ENCODE measurements around the gene ZBTB46.
A peak's percentile ranks its signal among the peaks of the same experiment; 100 is the strongest.

ZBTB46 gene

DNA sequence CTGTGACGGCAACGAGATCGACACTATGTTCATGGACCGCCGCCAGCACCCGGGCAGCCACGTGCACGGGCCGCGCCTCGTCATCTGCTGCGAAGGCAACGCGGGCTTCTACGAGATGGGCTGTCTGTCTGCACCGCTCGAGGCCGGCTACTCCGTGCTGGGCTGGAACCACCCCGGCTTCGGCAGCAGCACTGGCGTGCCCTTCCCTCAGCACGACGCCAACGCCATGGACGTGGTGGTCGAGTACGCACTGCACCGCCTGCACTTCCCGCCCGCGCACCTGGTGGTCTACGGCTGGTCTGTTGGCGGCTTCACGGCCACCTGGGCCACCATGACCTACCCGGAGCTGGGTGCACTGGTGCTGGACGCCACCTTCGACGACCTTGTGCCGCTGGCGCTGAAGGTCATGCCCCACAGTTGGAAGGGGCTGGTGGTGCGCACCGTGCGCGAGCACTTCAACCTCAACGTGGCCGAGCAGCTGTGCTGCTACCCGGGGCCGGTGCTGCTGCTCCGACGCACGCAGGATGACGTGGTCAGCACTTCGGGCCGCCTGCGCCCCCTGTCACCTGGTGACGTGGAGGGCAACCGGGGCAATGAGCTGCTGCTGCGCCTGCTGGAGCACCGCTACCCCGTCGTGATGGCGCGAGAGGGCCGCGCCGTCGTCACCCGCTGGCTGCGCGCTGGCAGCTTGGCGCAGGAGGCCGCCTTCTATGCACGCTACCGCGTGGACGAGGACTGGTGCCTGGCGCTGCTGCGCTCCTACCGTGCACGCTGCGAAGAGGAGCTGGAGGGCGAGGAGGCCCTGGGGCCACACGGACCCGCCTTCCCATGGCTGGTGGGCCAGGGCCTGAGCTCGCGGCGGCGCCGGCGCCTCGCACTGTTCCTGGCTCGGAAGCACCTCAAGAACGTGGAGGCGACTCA is 31.2 kb upstream of the ZBTB46 start:
- FAIRE-seq (no peak), DNase-seq (ENCODE audit: insufficient read length, low spot score) (no peak)
- TF ChIP-seq, protein P1, sequence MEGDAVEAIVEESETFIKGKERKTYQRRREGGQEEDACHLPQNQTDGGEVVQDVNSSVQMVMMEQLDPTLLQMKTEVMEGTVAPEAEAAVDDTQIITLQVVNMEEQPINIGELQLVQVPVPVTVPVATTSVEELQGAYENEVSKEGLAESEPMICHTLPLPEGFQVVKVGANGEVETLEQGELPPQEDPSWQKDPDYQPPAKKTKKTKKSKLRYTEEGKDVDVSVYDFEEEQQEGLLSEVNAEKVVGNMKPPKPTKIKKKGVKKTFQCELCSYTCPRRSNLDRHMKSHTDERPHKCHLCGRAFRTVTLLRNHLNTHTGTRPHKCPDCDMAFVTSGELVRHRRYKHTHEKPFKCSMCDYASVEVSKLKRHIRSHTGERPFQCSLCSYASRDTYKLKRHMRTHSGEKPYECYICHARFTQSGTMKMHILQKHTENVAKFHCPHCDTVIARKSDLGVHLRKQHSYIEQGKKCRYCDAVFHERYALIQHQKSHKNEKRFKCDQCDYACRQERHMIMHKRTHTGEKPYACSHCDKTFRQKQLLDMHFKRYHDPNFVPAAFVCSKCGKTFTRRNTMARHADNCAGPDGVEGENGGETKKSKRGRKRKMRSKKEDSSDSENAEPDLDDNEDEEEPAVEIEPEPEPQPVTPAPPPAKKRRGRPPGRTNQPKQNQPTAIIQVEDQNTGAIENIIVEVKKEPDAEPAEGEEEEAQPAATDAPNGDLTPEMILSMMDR (IDR thresholded peaks at IDR 0.05; ENCODE audit: insufficient read depth, missing control alignments): no peak

DNA sequence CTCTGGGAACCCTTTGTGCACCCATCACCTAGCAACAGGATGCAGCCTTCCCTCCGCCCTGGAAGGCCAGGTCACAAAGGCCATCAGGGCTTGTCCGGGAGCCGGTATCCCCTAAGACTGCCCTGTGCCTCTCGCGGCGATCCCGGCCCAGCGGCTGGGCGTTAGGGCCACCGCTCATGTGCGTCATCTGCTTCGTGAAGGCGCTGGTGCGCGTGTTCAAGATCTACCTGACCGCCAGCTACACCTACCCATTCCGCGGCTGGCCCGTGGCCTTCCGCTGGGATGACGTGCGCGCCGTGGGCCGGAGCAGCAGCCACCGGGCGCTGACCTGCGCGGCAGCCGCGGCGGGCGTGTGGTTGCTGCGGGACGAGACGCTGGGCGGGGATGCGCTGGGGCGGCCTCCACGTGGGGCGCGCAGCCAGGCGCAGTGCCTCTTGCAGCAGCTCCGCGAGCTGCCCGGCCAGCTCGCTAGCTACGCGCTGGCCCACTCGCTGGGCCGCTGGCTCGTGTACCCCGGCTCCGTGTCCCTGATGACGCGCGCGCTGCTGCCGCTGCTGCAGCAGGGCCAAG is 30.4 kb upstream of the ZBTB46 start, which contains the start of gene ABHD16B:
Gene ABHD16B (plus strand): TSS at position 134 of the 570 bp plus-strand sequence. CDS start 43 bp downstream, at position 177.
- FAIRE-seq (no peak), DNase-seq (ENCODE audit: insufficient read length, low spot score) (no peak)
- TF ChIP-seq, protein P1 (IDR thresholded peaks at IDR 0.05; ENCODE audit: insufficient read depth, missing control alignments): no peak

DNA sequence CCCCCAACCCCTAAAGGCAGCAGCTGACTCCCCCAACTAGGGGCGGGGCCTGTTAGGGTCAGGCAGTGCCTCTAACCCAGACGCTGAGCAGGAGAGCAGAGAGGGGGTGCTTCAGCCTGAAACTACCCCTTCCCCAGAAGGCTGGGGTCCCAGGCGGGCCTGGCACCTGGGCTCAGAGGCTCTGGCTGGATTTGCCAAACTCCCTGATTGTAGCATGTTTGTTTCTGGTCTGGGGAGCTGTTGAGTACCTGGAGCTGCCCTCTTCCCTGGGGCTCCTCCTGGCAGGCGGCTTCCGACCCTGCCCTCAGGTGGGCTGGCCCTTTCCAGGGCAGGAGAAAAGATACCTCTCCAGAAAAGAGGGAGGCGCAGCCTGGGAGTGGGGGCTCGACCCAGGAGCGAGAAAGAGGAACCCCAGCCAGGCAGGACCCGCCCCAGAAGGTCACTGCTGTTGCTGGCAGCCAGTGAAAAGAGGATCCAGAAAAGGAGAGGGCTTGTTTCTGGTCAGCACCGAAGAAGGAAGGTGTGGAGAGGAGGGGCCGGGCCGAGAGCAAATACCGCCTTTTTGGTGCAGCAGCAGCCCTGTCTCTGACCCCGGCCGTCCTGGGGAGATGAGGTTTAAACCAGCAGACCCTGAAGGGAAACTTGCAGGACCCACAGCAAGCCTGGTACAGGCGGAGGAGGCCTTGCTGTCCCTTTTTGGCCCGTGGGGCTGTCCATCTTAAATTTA is 29.4 kb upstream of the ZBTB46 start:
- no peak for DNase-seq (ENCODE audit: insufficient read length, low spot score)
- no peak for FAIRE-seq
- TF ChIP-seq, protein P1 (IDR thresholded peaks at IDR 0.05; ENCODE audit: insufficient read depth, missing control alignments): no peak

DNA sequence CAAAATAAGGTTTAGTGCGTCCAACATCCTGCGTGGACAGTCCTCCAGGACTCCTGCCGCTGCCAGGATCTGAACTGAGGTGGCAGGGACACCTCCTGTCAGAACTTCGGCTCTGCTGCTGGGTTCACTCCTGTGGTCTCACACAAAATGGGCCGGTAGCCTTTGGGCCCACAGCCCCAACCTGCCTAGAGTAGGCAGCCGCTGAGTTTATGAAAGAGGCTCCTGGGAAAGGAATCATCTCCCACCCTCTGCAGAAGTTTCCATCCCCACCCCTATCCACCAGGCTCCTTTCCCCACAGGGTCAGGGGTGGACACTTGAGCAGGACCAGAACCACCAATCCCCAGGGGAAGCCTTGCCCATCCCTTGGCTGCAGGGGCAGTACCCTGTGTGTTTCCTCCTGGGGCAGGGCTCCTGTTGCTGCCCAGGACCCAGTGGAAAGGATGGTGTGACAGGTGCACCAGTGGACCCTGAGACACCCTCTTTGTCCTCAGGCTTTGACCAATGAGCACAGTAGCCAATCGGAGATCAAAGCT is 28.2 kb upstream of the ZBTB46 start:
- TF ChIP-seq, protein P1 (IDR thresholded peaks at IDR 0.05; ENCODE audit: insufficient read depth, missing control alignments): no peak
- FAIRE-seq (no peak), DNase-seq (ENCODE audit: insufficient read length, low spot score) (no peak)

DNA sequence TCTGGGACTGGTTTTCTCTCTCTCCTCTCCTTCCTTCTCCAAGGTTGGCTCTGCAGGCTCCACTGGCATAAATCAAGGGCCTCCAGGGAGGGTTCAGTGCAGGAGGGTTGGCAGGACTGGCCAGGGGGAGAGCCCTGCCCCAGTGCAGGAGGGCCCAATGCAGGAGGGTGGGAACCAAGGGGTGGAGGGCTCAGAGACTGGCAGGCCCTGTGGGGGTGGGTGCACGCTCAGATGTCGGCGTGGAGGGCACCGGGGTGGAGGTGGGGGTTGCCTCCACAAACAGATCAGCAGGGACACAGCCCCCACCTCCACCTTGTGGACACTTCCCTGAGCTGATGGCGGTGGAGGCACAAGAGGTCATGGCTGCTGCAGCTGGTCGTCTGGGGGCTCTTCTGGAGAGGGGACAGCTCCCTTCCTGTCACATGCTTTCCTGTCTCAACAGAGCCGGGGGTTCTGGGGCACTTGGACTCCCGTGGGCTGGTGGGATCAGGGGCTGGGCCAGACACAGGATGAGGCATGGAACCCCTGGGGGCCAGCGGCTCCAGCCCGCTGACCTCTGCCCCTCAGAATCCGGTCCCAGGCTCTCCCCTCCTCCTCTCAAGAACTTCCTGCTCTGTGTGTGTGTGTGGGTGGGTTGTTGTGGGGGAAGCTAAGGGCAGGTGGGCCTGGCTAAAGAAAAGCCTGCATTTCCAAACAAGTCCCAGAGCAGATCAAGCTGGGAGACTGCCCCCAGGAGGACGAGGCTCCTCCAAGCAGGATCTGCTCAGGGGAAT is 27.5 kb upstream of the ZBTB46 start:
- TF ChIP-seq, protein P1 (IDR thresholded peaks at IDR 0.05; ENCODE audit: insufficient read depth, missing control alignments): peak; percentile 17
- FAIRE-seq (no peak), DNase-seq (ENCODE audit: insufficient read length, low spot score) (no peak)

DNA sequence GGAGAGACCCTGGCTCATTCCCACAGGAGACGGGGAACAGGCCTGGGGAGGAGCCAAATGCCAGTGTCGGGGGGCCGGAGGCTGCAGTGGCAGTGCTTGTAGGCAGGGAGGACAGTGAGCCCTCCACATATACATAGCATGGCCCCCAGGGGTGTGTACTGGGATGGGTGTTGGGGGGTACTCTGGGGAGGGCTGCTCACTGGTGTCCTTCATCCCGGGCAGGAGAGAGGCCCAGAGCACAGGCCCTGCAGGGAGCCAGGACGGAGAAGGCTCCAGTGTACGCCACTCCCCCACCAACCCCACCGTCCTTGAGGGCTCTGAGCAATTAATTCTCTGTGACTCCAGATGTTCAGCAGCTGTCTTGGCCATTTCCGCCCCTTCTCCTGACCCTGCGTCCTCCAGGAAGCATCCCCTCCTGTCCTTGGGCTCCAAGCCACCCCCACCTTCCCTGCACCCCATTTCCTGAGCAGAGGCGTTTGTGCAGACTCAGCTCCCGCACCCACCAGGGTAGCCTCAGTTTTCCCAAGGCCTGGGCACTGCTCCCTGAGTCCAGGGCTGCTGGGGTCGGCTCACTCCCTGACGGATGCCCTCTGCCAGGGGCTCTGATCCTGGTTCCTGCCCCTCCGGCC is 26.8 kb upstream of the ZBTB46 start:
- FAIRE-seq (no peak), DNase-seq (ENCODE audit: insufficient read length, low spot score) (no peak)
- TF ChIP-seq, protein P1 (IDR thresholded peaks at IDR 0.05; ENCODE audit: insufficient read depth, missing control alignments): no peak
